HEK293 (cell line): ENCODE data around the gene ITPKB.
A peak's percentile ranks its signal among the peaks of the same experiment; 100 is the strongest.

Experiments
- CTCF ChIA-PET: fragments of 350-600 bp; formaldehyde crosslinking; extraction: SDS; loops from one replicate; lab custom pipeline; 2021; ENCODE audit warnings: antibody characterized with exemption; lab: Yijun Ruan, JAX
- POLR2A ChIA-PET: fragments of 300-600 bp; formaldehyde crosslinking; extraction: SDS; loops from one replicate; lab custom pipeline; 2020; ENCODE audit warnings: antibody characterized with exemption, inconsistent platforms; lab: Yijun Ruan, JAX
- H3K27ac ChIP-seq: fragments of 200-500 bp; sonication (Bioruptor generic); 2 replicates; pipeline ENCODE4 v1.5.1; 2014; ENCODE audit warnings: low read depth, low read length, control low read depth, inconsistent platforms; ENCODE audit errors: extremely low read depth
- H3K36me3 ChIP-seq, 2 experiments: fragments of 200-500 bp in 1 of 2; sonication (Bioruptor generic) in 1 of 2; 1 replicate in 1 of 2; 2 replicates in 1 of 2; pipeline ENCODE4 v1.5.1; 2014 to 2017; ENCODE audit warnings: inconsistent platforms in 2 of 2, low read length in 2 of 2; ENCODE audit not compliant: control insufficient read depth in 2 of 2, insufficient read depth in 1 of 2
- H3K4me1 ChIP-seq: fragments of 200-500 bp; sonication (Bioruptor generic); 2 replicates; pipeline ENCODE4 v1.5.1; 2014; ENCODE audit warnings: mild to moderate bottlenecking, low read length, inconsistent platforms; ENCODE audit not compliant: control insufficient read depth, insufficient read depth
- H3K4me3 ChIP-seq: 2 replicates; pipeline ENCODE4 v1.5.1; 2011; ENCODE audit warnings: low read depth, mild to moderate bottlenecking, control low read depth, low read length, moderate library complexity
- H3K9me3 ChIP-seq: fragments of 200-500 bp; sonication (Bioruptor generic); 2 replicates; pipeline ENCODE4 v1.5.1; 2014; ENCODE audit warnings: low read depth, low read length, inconsistent platforms; ENCODE audit not compliant: control insufficient read depth, insufficient read depth
- CTCF ChIP-seq: fragments of 450-650 bp; formaldehyde crosslinking; IDR thresholded peaks from 2 replicates; pipeline ENCODE4 v1.5.1; 2016; ENCODE audit warnings: missing biosample characterization, missing genetic modification characterization
- OVOL3 ChIP-seq: fragments of 450-650 bp; formaldehyde crosslinking; IDR thresholded peaks from 2 replicates; pipeline ENCODE4 v1.5.1; 2016; ENCODE audit warnings: missing biosample characterization, missing genetic modification characterization
- PRDM1 ChIP-seq: fragments of 450-650 bp; formaldehyde crosslinking; IDR thresholded peaks from 2 replicates; pipeline ENCODE4; 2016; ENCODE audit warnings: missing biosample characterization, missing genetic modification characterization
- SCRT2 ChIP-seq: fragments of 450-650 bp; formaldehyde crosslinking; IDR thresholded peaks from 2 replicates; pipeline ENCODE4 v1.5.1; 2016; ENCODE audit warnings: missing biosample characterization, missing genetic modification characterization
- ZEB2 ChIP-seq: fragments of 450-650 bp; formaldehyde crosslinking; IDR thresholded peaks from 2 replicates; pipeline ENCODE4 v1.5.1; 2016; ENCODE audit warnings: missing biosample characterization, missing genetic modification characterization
- ZFHX2 ChIP-seq: fragments of 450-650 bp; formaldehyde crosslinking; conservative IDR thresholded peaks from 2 replicates; pipeline ENCODE4 v1.5.1; 2016; ENCODE audit warnings: missing biosample characterization, missing genetic modification characterization
- ZFP41 ChIP-seq: fragments of 450-650 bp; formaldehyde crosslinking; IDR thresholded peaks from 2 replicates; pipeline ENCODE4 v1.5.1; 2016; ENCODE audit warnings: missing biosample characterization, missing genetic modification characterization, borderline replicate concordance
- ZNF138 ChIP-seq: fragments of 450-650 bp; formaldehyde crosslinking; IDR thresholded peaks from 2 replicates; pipeline ENCODE4 v1.5.1; 2016; ENCODE audit warnings: missing biosample characterization, missing genetic modification characterization, borderline replicate concordance
- ZNF174 ChIP-seq: fragments of 450-650 bp; formaldehyde crosslinking; IDR thresholded peaks from 2 replicates; pipeline ENCODE4 v1.5.0; 2017; ENCODE audit warnings: missing biosample characterization, mild to moderate bottlenecking, missing genetic modification characterization
- ZNF23 ChIP-seq: fragments of 450-650 bp; formaldehyde crosslinking; IDR thresholded peaks from 2 replicates; pipeline ENCODE4 v1.5.1; 2016; ENCODE audit warnings: missing biosample characterization, missing genetic modification characterization, borderline replicate concordance
- ZNF335 ChIP-seq: fragments of 450-650 bp; formaldehyde crosslinking; conservative IDR thresholded peaks from 2 replicates; pipeline ENCODE4 v1.5.1; 2016; ENCODE audit warnings: missing biosample characterization, missing genetic modification characterization
- ZNF354C ChIP-seq: fragments of 450-650 bp; formaldehyde crosslinking; IDR thresholded peaks from 2 replicates; pipeline ENCODE4 v1.5.1; 2016; ENCODE audit warnings: missing biosample characterization, missing genetic modification characterization, low read depth, borderline replicate concordance
- ZNF510 ChIP-seq: fragments of 450-650 bp; formaldehyde crosslinking; IDR thresholded peaks from 2 replicates; pipeline ENCODE4 v1.5.1; 2018; ENCODE audit warnings: mild to moderate bottlenecking, missing genetic modification characterization, missing biosample characterization; ENCODE audit not compliant: insufficient replicate concordance
- ZNF623 ChIP-seq: fragments of 450-650 bp; formaldehyde crosslinking; IDR thresholded peaks from 2 replicates; pipeline ENCODE4 v1.5.1; 2016; ENCODE audit warnings: missing biosample characterization, missing genetic modification characterization
- ZNF660 ChIP-seq: fragments of 450-650 bp; IDR thresholded peaks from 2 replicates; pipeline ENCODE4 v1.5.1; 2018; ENCODE audit warnings: missing biosample characterization, mild to moderate bottlenecking, missing genetic modification characterization
- ZNF768 ChIP-seq: fragments of 450-650 bp; formaldehyde crosslinking; IDR thresholded peaks from 2 replicates; pipeline ENCODE4 v1.5.1; 2018; ENCODE audit warnings: missing biosample characterization, mild to moderate bottlenecking, missing genetic modification characterization
- ZNF785 ChIP-seq: fragments of 450-650 bp; formaldehyde crosslinking; IDR thresholded peaks from 2 replicates; pipeline ENCODE4 v1.5.1; 2016; ENCODE audit warnings: missing biosample characterization, missing genetic modification characterization
- TF ChIP-seq, protein P1 (sequence below): fragments of 450-650 bp; formaldehyde crosslinking; IDR thresholded peaks from 2 replicates; pipeline ENCODE4 v1.5.1; 2016; ENCODE audit warnings: missing biosample characterization, missing genetic modification characterization
- TF ChIP-seq, protein P2 (sequence below): fragments of 450-650 bp; formaldehyde crosslinking; IDR thresholded peaks from 2 replicates; pipeline ENCODE4 v1.5.1; 2016; ENCODE audit warnings: missing biosample characterization, missing genetic modification characterization
- TF ChIP-seq, protein P3 (sequence below): fragments of 450-650 bp; formaldehyde crosslinking; IDR thresholded peaks from 2 replicates; pipeline ENCODE4; 2016; ENCODE audit warnings: missing biosample characterization, missing genetic modification characterization

ITPKB gene

DNA sequence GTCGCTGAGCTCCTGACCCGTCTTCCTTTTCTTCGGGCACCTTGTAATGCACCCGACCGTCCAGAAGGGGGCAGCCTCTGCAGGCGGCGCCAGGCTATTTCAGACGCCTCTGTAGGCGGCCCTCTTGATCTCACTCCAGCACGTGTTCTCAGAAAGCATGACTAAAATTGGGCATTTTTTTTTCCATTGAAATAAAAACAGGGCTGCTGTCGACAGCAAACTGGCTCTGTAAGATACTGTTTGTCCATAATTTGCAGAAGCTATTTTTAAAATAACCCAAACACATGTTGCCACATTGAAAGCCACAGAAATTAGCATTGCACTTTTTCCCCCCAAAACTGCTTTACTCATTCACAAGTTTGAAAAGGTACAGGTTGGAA lies 112.5 kb downstream of the ITPKB start (continued):
- TF ChIP-seq, protein P1, sequence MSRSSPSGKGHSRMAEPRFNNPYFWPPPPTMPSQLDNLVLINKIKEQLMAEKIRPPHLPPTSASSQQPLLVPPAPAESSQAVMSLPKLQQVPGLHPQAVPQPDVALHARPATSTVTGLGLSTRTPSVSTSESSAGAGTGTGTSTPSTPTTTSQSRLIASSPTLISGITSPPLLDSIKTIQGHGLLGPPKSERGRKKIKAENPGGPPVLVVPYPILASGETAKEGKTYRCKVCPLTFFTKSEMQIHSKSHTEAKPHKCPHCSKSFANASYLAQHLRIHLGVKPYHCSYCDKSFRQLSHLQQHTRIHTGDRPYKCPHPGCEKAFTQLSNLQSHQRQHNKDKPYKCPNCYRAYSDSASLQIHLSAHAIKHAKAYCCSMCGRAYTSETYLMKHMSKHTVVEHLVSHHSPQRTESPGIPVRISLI (tag by site-specific recombination): peak; percentile 90; the same call in 1 of the 2 replicates
- TF ChIP-seq ZFHX2 (tag by site-specific recombination) (peak; percentile 68), ZNF335 (peak; percentile 55), OVOL3 (tag by site-specific recombination) (no peak), CTCF (tag by site-specific recombination) (peak; percentile 86), ZNF23 (tag by site-specific recombination) (no peak), ZNF354C (tag by site-specific recombination) (no peak), ZNF785 (tag by site-specific recombination) (no peak), ZNF510 (tag by site-specific recombination) (no peak), ZEB2 (tag by site-specific recombination) (peak; percentile 45; the same call in 1 of the 2 replicates), ZNF174 (tag by site-specific recombination) (peak; percentile 67; the same call in 1 of the 2 replicates), ZNF138 (tag by site-specific recombination) (no peak), ZNF660 (tag by site-specific recombination) (peak; percentile 90), SCRT2 (tag by site-specific recombination) (peak; percentile 54)
- TF ChIP-seq, protein P2, sequence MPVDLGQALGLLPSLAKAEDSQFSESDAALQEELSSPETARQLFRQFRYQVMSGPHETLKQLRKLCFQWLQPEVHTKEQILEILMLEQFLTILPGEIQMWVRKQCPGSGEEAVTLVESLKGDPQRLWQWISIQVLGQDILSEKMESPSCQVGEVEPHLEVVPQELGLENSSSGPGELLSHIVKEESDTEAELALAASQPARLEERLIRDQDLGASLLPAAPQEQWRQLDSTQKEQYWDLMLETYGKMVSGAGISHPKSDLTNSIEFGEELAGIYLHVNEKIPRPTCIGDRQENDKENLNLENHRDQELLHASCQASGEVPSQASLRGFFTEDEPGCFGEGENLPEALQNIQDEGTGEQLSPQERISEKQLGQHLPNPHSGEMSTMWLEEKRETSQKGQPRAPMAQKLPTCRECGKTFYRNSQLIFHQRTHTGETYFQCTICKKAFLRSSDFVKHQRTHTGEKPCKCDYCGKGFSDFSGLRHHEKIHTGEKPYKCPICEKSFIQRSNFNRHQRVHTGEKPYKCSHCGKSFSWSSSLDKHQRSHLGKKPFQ (tag by site-specific recombination): no peak
- TF ChIP-seq, protein P3, sequence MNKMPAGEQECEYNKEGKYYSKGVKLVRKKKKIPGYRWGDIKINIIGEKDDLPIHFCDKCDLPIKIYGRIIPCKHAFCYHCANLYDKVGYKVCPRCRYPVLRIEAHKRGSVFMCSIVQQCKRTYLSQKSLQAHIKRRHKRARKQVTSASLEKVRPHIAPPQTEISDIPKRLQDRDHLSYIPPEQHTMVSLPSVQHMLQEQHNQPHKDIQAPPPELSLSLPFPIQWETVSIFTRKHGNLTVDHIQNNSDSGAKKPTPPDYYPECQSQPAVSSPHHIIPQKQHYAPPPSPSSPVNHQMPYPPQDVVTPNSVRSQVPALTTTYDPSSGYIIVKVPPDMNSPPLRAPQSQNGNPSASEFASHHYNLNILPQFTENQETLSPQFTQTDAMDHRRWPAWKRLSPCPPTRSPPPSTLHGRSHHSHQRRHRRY (tag by site-specific recombination): no peak

DNA sequence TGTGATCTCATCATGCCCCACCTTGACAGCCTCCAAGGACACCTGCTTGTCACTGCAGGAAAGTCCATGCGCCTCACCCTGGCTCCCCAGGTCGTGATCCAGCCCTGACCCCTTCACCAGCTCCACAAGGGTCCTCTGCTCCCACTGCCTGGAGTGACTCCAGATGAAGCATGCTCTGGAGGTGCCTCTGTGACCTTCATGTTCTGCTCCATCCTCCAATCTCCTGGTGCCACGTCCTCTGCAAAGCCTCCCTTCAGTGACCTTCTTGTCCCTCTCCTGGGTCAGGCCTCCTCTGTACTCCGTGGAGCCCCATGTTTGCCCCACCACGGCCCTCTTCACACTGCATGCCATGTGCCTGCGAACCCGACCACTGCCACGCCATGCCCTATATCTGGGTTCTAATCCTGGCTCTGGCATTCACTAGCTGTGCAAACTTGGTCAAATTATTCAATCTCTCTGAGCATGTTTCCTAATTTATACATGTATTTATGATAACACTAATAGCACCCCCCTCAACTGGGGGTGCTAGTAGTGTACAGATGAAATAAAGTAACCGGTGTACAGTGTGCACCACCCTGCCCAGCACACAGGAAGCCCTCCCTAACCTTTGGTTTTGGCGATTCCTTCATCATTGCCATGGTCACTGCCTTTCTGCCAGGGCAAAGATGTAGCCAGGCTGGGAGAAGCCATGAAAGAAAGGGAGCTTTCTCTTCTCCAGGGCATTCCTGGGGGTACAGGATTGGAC lies 113.1 kb downstream of the ITPKB start:
- Histone ChIP-seq H3K4me1 (no peaks in the 10 kb centered on the region), H3K4me3 (no peak overlapping the region), H3K9me3 (no peaks in the 10 kb centered on the region), H3K36me3 (no peaks in the 10 kb centered on the region), H3K27ac (no peak overlapping the region)
- TF ChIP-seq ZFP41 (tag by site-specific recombination) (no peak), PRDM1 (0 out of 2 replicates have a peak, but pooled peaks have one; percentile 22), ZNF768 (tag by site-specific recombination) (no peak), ZNF623 (tag by site-specific recombination) (no peak)
- POLR2A ChIA-PET: interaction anchor here (0.7 kb wide), 1 partner anchor 214 kb away, joined by 3 read pairs; no protein-coding TSS in a partner anchor
- CTCF ChIA-PET: interaction anchor here (0.6 to 3.3 kb wide), 92 partner anchors 8 to 814 kb away, joined by 3 to 30 read pairs (median 4); partner anchors contain the start of genes ITPKB and STUM
